ENCODE results near the gene CALHM1. TPM values are rescaled to one million over a fixed set of nuclear protein-coding genes. Genes with fewer than 3 reads are reported as not detected.
"Not testable (repeated sequence)": the region's sequence is repeated elsewhere in the genome, so short reads cannot be mapped to it uniquely, and the experiment has no call there.

The CALHM1 gene
- polyA plus RNA-seq: not detected

- H3K27ac ChIP-seq (ENCODE audit: low read depth, low read length): no peak within 1 kb of the TSS
- WGBS, 3 donors: 62 to 74% (median 67%) methylated on average over 6 to 8 of the region's 9 CpGs
Observed at GRCh38 chr10:103458720-103459119, at the start of gene CALHM1. Gene CALHM1, minus strand, starts transcription at chr10:103458900. Its CDS starts 149 bp downstream, at chr10:103458751.

- 53 to 71% (median 59%) methylated on average over 10 of the region's 10 CpGs for WGBS, 3 donors
- H3K27ac ChIP-seq (ENCODE audit: low read depth, low read length): no peak overlapping the region
Observed at GRCh38 chr10:103507235-103508191, 48.8 kb upstream of the CALHM1 start.

GRCh38 chr10:103506061-103506460 is 47.4 kb upstream of the CALHM1 start:
- 92 to 98% (median 96%) methylated on average over 4 of the region's 4 CpGs for WGBS, 3 donors
- H3K27ac ChIP-seq (ENCODE audit: low read depth, low read length): no peak overlapping the region

- H3K27ac ChIP-seq (ENCODE audit: low read depth, low read length): no peak overlapping the region
- WGBS, 3 donors: 29 to 40% (median 35%) methylated on average over 10 of the region's 10 CpGs
Observed at GRCh38 chr10:103504181-103504783, 45.6 kb upstream of the CALHM1 start.

GRCh38 chr10:103503777-103504176 is 45.1 kb upstream of the CALHM1 start:
- WGBS, 3 donors: 91 to 97% (median 92%) methylated on average over 6 of the region's 6 CpGs

GRCh38 chr10:103502849-103503660 is 44.4 kb upstream of the CALHM1 start:
- H3K27ac ChIP-seq (ENCODE audit: low read depth, low read length): no peak overlapping the region
- 63 to 74% (median 65%) methylated on average over 13 of the region's 13 CpGs for WGBS, 3 donors

More at GRCh38 chr10:103503777-103504176, 45.1 kb upstream of the CALHM1 start:
- not testable (repeated sequence) for H3K27ac ChIP-seq (ENCODE audit: low read depth, low read length)

- no peak overlapping the region for H3K27ac ChIP-seq (ENCODE audit: low read depth, low read length)
- 77 to 89% (median 87%) methylated on average over 3 of the region's 3 CpGs for WGBS, 3 donors
Observed at GRCh38 chr10:103501186-103501585, 42.5 kb upstream of the CALHM1 start.

GRCh38 chr10:103500481-103500880 is 41.8 kb upstream of the CALHM1 start:
- 51 to 67% (median 61%) methylated on average over 6 of the region's 6 CpGs for WGBS, 3 donors
- H3K27ac ChIP-seq (ENCODE audit: low read depth, low read length): no peak overlapping the region

GRCh38 chr10:103499881-103500280 is 41.2 kb upstream of the CALHM1 start:
- WGBS, 3 donors: 60 to 75% (median 69%) methylated on average over 7 of the region's 7 CpGs
- H3K27ac ChIP-seq (ENCODE audit: low read depth, low read length): no peak overlapping the region

GRCh38 chr10:103498936-103499638 is 40.4 kb upstream of the CALHM1 start:
- WGBS, 3 donors: 75 to 93% (median 91%) methylated on average over 5 of the region's 5 CpGs

GRCh38 chr10:103497161-103497915 is 38.6 kb upstream of the CALHM1 start:
- no peak overlapping the region for H3K27ac ChIP-seq (ENCODE audit: low read depth, low read length)
- WGBS, 3 donors: 61 to 84% (median 82%) methylated on average over 8 of the region's 8 CpGs

More at GRCh38 chr10:103498936-103499638, 40.4 kb upstream of the CALHM1 start:
- no peak overlapping the region for H3K27ac ChIP-seq (ENCODE audit: low read depth, low read length)

GRCh38 chr10:103495321-103495720 is 36.6 kb upstream of the CALHM1 start:
- 69 to 90% (median 87%) methylated on average over 3 of the region's 3 CpGs for WGBS, 3 donors
- H3K27ac ChIP-seq (ENCODE audit: low read depth, low read length): no peak overlapping the region

- H3K27ac ChIP-seq (ENCODE audit: low read depth, low read length): no peak overlapping the region
- WGBS, 3 donors: 1 to 3% (median 2%) methylated on average over 83 to 91 of the region's 92 CpGs
Observed at GRCh38 chr10:103493916-103494877, 35.5 kb upstream of the CALHM1 start.

GRCh38 chr10:103493362-103493915 is 34.7 kb upstream of the CALHM1 start, which contains the start of gene NEURL1:
Gene NEURL1, plus strand, starts transcription at chr10:103493705. Its CDS starts 683 bp downstream, at chr10:103494388.
- 3 to 4% (median 4%) methylated on average over 62 to 65 of the region's 65 CpGs for WGBS, 3 donors
- H3K27ac ChIP-seq (ENCODE audit: low read depth, low read length): no peak within 1 kb of the TSS

GRCh38 chr10:103492655-103493261 is 34.1 kb upstream of the CALHM1 start:
- WGBS, 3 donors: 65 to 80% (median 67%) methylated on average over 5 of the region's 5 CpGs
- no peak overlapping the region for H3K27ac ChIP-seq (ENCODE audit: low read depth, low read length)
